K562 (cell line): Measurements from ENCODE around the gene SEMA3A. TPM values are rescaled to one million over a fixed set of nuclear protein-coding genes. Genes with fewer than 3 reads are reported as not detected.
A peak's percentile ranks its signal among the peaks of the same experiment; 100 is the strongest.

Experiments used
- ATAC-seq: fragments of 200-7000 bp; cut with Tn5 transposase; 3 replicates; pipeline ENCODE4 v1.9.1; 2020; ENCODE audit warnings: moderate library complexity
- BruUV-seq: library from RNA; stranded (reverse); fragments of 400-500 nt; replicated peaks from 2 replicates; lab custom pipeline; 2021; lab: Mats Ljungman, UMichigan
- CTCF ChIA-PET: fragments of 300-600 bp; formaldehyde crosslinking; extraction: SDS; loops from one replicate; lab custom pipeline; 2021; ENCODE audit warnings: low intra/inter-chr PET ratio; lab: Yijun Ruan, JAX
- POLR2A ChIA-PET: fragments of 300-600, 350-650 bp; sonication (Branson Sonifier 250); formaldehyde crosslinking; extraction: SDS; loops from one replicate; lab custom pipeline; 2021; ENCODE audit warnings: antibody characterized with exemption, inconsistent platforms; lab: Yijun Ruan, JAX
- DNase-seq, 4 experiments: peaks; one replicate each; pipeline versions ENCODE4 v3.0.0 to v3.0.0-alpha.2; 2011 to 2018; ENCODE audit warnings: low spot score in 3 of 4, mixed read lengths in 3 of 4; ENCODE audit errors: extremely low read depth in 1 of 4
- FAIRE-seq: peaks from 2 replicates; lab custom pipeline; 2011; peaks lifted over from hg19 to GRCh38; lab: Jason Lieb, UNC
- H2AFZ ChIP-seq: 2 replicates; pipeline ENCODE4 v1.6.0; 2011; ENCODE audit warnings: low read depth, low read length, control low read depth, inconsistent platforms
- H3K27ac ChIP-seq: fragments of 200-600 bp; 3 replicates; pipeline ENCODE4 v1.8.0; 2011; ENCODE audit warnings: low read depth, mild to moderate bottlenecking, control low read depth, inconsistent platforms, low read length, moderate library complexity, mixed read lengths; ENCODE audit errors: extremely low read depth
- H3K27me3 ChIP-seq, 2 experiments: fragments of 300-600 bp in 1 of 2; 2 replicates in 1 of 2; 3 replicates in 1 of 2; pipeline versions ENCODE4 v1.6.0 to v1.8.0; 2011; ENCODE audit warnings: inconsistent platforms in 2 of 2, low read length in 2 of 2, mild to moderate bottlenecking in 1 of 2, mixed read lengths in 1 of 2, moderate library complexity in 1 of 2; ENCODE audit not compliant: control insufficient read depth in 2 of 2, insufficient read depth in 2 of 2
- H3K36me3 ChIP-seq: fragments of 300-600 bp; 3 replicates; pipeline ENCODE4 v1.8.0; 2011; ENCODE audit warnings: mild to moderate bottlenecking, low read length, inconsistent platforms; ENCODE audit not compliant: control insufficient read depth, insufficient read depth
- H3K4me1 ChIP-seq, 2 experiments: fragments of 200-600 bp in 1 of 2; replicated peaks in 1 of 2; 2 replicates in 1 of 2; 3 replicates in 1 of 2; pipeline versions ENCODE4 v1.5.1 to v1.8.0; 2011; ENCODE audit warnings: inconsistent platforms in 2 of 2, low read length in 2 of 2, mild to moderate bottlenecking in 1 of 2, mixed read lengths in 1 of 2, moderate library complexity in 1 of 2; ENCODE audit not compliant: control insufficient read depth in 2 of 2, insufficient read depth in 2 of 2
- H3K4me2 ChIP-seq: 2 replicates; pipeline ENCODE4 v1.6.1; 2011; ENCODE audit warnings: low read length, control low read depth, inconsistent platforms, mixed read lengths; ENCODE audit not compliant: insufficient read depth
- H3K4me3 ChIP-seq: fragments of 200-600 bp; sonication (generic), shearing (Covaris generic); 2 replicates; pipeline ENCODE4 v1.5.1; 2016; ENCODE audit warnings: control low read depth, inconsistent platforms
- H3K79me2 ChIP-seq: fragments of 200-600 bp; 3 replicates; pipeline ENCODE4 v1.8.0; 2011; ENCODE audit warnings: low read length, inconsistent platforms; ENCODE audit not compliant: control insufficient read depth, insufficient read depth
- H3K9ac ChIP-seq, 2 experiments: 2 replicates each; pipeline versions ENCODE4 v1.6.0 to v1.6.1; 2011; ENCODE audit warnings: low read depth in 2 of 2, low read length in 2 of 2, control low read depth in 1 of 2, inconsistent platforms in 1 of 2, mild to moderate bottlenecking in 1 of 2, mixed read lengths in 1 of 2; ENCODE audit not compliant: insufficient read depth in 1 of 2
- H3K9me1 ChIP-seq: one replicate; pipeline ENCODE4 v1.6.0; 2011; ENCODE audit warnings: inconsistent platforms, mild to moderate bottlenecking, low read length, moderate library complexity; ENCODE audit not compliant: control insufficient read depth, insufficient read depth
- H3K9me3 ChIP-seq: replicated peaks from 2 replicates; pipeline ENCODE4 v1.5.1; 2011; ENCODE audit warnings: low read depth, low read length, inconsistent platforms; ENCODE audit not compliant: control insufficient read depth, insufficient read depth
- H4K20me1 ChIP-seq: replicated peaks from 2 replicates; pipeline ENCODE4 v1.6.1; 2011; ENCODE audit warnings: low read length, inconsistent platforms, mixed read lengths; ENCODE audit not compliant: control insufficient read depth, insufficient read depth
- BCOR ChIP-seq: fragments of 450-650 bp; IDR thresholded peaks from 2 replicates; pipeline ENCODE4 v1.6.1; 2016
- C11orf30 ChIP-seq: fragments of 450-650 bp; IDR thresholded peaks from 2 replicates; pipeline ENCODE4 v1.6.1; 2016; ENCODE audit warnings: low read depth, mild to moderate bottlenecking
- CC2D1A ChIP-seq: fragments of 450-650 bp; IDR thresholded peaks from 2 replicates; pipeline ENCODE4 v1.6.1; 2017; ENCODE audit warnings: mild to moderate bottlenecking
- ETV1 ChIP-seq: fragments of 450-650 bp; conservative IDR thresholded peaks from 2 replicates; pipeline ENCODE4 v1.6.1; 2016; ENCODE audit warnings: missing genetic modification characterization, control low read depth, low read depth, missing compliant biosample characterization
- MAFF ChIP-seq: IDR thresholded peaks from 2 replicates; pipeline ENCODE4 v1.6.1; 2012; ENCODE audit warnings: low read length, improper control_type of control experiment
- MAFG ChIP-seq: fragments of 450-650 bp; conservative IDR thresholded peaks from 2 replicates; pipeline ENCODE4 v1.6.1; 2016; ENCODE audit warnings: missing genetic modification characterization, missing compliant biosample characterization
- MAFK ChIP-seq: IDR thresholded peaks from 2 replicates; pipeline ENCODE4 v1.6.1; 2011; ENCODE audit warnings: low read length, improper control_type of control experiment
- MED1 ChIP-seq: sonication (generic); formaldehyde crosslinking; IDR thresholded peaks from 2 replicates; pipeline ENCODE4 v1.8.1; 2023; ENCODE audit warnings: missing genetic modification reagents, borderline replicate concordance
- NR3C1 ChIP-seq: sonication (generic); formaldehyde crosslinking; IDR thresholded peaks from 2 replicates; pipeline ENCODE4 v1.8.1; 2022; ENCODE audit warnings: missing genetic modification reagents
- POLR3G ChIP-seq: IDR thresholded peaks from 2 replicates; pipeline ENCODE4 v1.6.1; 2011; ENCODE audit not compliant: insufficient read length, insufficient replicate concordance; ENCODE audit errors: extremely low read depth
- SLC30A9 ChIP-seq: fragments of 250-450 bp; sonication (Bioruptor Pico); IDR thresholded peaks from 2 replicates; pipeline ENCODE4 v1.8.0; 2022; ENCODE audit warnings: mild to moderate bottlenecking, moderate library complexity
- SRSF9 ChIP-seq: fragments of 200-400 bp; formaldehyde crosslinking; IDR thresholded peaks from 2 replicates; pipeline ENCODE4 v1.6.1; 2017; ENCODE audit warnings: low read depth, low read length, borderline replicate concordance
- TCFL5 ChIP-seq: fragments of 250-450 bp; sonication (Bioruptor Pico); conservative IDR thresholded peaks from 2 replicates; pipeline ENCODE4 v1.6.1; 2021; ENCODE audit warnings: mild to moderate bottlenecking, moderate library complexity, matching md5 sums
- ZNF316 ChIP-seq: fragments of 450-650 bp; IDR thresholded peaks from 2 replicates; pipeline ENCODE4 v1.6.1; 2016
- ZZZ3 ChIP-seq: fragments of 450-650 bp; IDR thresholded peaks from 2 replicates; pipeline ENCODE4 v1.6.1; 2016; ENCODE audit warnings: antibody characterized with exemption, mild to moderate bottlenecking, moderate library complexity
- WGBS: fragments of 100-300 bp; shearing (Covaris generic); methylation state at CpG from one replicate; pipeline ENCODE4 v1.1.6; 2016; ENCODE audit warnings: low coverage, mixed read lengths; ENCODE audit not compliant: insufficient coverage; ENCODE audit errors: missing lambda C conversion rate; 5-methylcytosine and 5-hydroxymethylcytosine counted together
- in situ Hi-C: fragments of 300-500 bp; cut with MboI; formaldehyde crosslinking; loops from 4 replicates; pipeline ENCODE4 v1.15.0; 2018; ENCODE audit warnings: inconsistent platforms, mixed read lengths
- intact Hi-C: fragments of 100-400 bp; cut with micrococcal nuclease; formaldehyde crosslinking; loops from 2 replicates; pipeline ENCODE4 v1.14.2; 2022
- polyA plus RNA-seq, 8 experiments: library from polyadenylated mRNA; depleted of rRNA in 4 of 8; stranded (reverse) in 5 of 8; unstranded in 3 of 8; fragments of >200 nt; fragmentation: Nextera tagmentation in 2 of 8; fragmentation: Illumina TruSeq in 1 of 8; extraction: Ambion mirVana in 2 of 8; extraction: Trizol in 1 of 8; gene quantifications; 2 replicates each; pipeline versions ENCODE4 v1.2.1 to v1.2.3, GENCODE V29; 2011 to 2014; ENCODE audit warnings: inconsistent platforms in 1 of 8, missing spikeins in 1 of 8
- total RNA-seq, 7 experiments: library from RNA; depleted of rRNA in 6 of 7; stranded (reverse); fragments of >200 nt in 6 of 7; fragmentation: Illumina TruSeq in 2 of 7; extraction: Trizol in 2 of 7; gene quantifications; 2 replicates each; pipeline versions ENCODE4 v1.2.1 to v1.2.3, GENCODE V29; 2011 to 2021; ENCODE audit warnings: low replicate concordance in 1 of 7
- TF ChIP-seq, protein P1 (sequence below): sonication (generic); formaldehyde crosslinking; IDR thresholded peaks from 2 replicates; pipeline ENCODE4 v1.9.0; 2022; ENCODE audit warnings: mild to moderate bottlenecking, missing genetic modification reagents

SEMA3A gene
- total and polyA plus RNA-seq, 9 of the 15 experiments (the other 6 are each of a cell fraction or from before 2014, with no cell fraction given), result 0.36 to 3.0 (median 1.1) TPM

DNA sequence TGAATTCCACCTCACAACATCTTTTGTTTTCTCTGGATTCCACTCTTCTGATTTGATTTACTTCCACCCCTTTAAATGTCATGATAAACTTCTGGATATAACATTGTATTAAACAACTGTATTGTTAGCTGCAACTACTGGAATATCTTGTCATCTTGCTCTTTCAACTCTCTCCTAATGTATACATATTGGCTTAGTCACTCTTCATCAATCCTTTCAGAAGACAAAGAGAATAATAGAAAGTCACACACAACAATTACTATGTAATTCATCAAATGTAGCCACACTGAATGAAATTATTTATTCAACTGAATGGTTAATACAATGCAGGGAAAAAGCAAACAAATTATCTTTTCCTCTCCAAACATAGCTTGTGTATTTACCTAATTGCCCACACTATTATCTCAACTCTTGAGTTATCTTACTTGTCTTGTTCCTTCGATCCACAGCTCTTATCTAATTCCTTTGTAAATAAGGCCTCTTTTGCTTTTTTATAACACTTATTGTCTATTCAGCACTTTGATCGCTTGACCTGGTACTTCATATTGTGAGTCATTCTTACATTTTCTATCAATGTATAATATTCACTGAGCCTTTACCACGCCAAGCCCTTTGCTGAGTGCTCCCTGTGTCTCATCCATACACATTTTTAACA, 16.7 kb downstream of the SEMA3A start:
- Histone ChIP-seq H2AFZ (no peak overlapping the region), H3K9ac (no peak overlapping the region), H3K27ac (no peak overlapping the region), H3K4me1 (no peaks in the 10 kb centered on the region), H3K9me3 (no peaks in the 10 kb centered on the region; the same call in 1 of the 2 replicates), H4K20me1 (no peaks in the 10 kb centered on the region), H3K9me1 (no peaks in the 10 kb centered on the region), H3K27me3 (no peaks in the 10 kb centered on the region), H3K36me3 (no peaks in the 10 kb centered on the region), H3K4me3 (no peak overlapping the region)
- in situ Hi-C loops (no loop called here), intact Hi-C loops (no loop called here)
- 0% methylated on average over 3 of the region's 3 CpGs for WGBS
- no TSS peak for BruUV-seq
- CTCF ChIA-PET, result no interaction called here
- POLR2A ChIA-PET, result no interaction called here
- FAIRE-seq, result no peak
- TF ChIP-seq NR3C1 (no peak), C11orf30 (peak; percentile 60), ZZZ3 (no peak), MAFF (peak; percentile 53; the same call in 1 of the 2 replicates), ZNF316 (peak; percentile 78), SLC30A9 (CRISPR knock-in tag) (no peak), TCFL5 (no peak), SRSF9 (no peak), CC2D1A (no peak), MAFK (peak; percentile 56; the same call in 1 of the 2 replicates), BCOR (no peak), POLR3G (no peak), ETV1 (no peak), MAFG (peak; percentile 54; the same call in 1 of the 2 replicates), MED1 (CRISPR knock-in tag) (no peak)
- TF ChIP-seq, protein P1, sequence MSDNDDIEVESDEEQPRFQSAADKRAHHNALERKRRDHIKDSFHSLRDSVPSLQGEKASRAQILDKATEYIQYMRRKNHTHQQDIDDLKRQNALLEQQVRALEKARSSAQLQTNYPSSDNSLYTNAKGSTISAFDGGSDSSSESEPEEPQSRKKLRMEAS (CRISPR knock-in tag), result no peak
- TF ChIP-seq, all 486 proteins: peak for 5
- DNase-seq (no peak), ATAC-seq (no peak)
- no peak overlapping the region for H3K4me2 ChIP-seq
- no peaks in the 10 kb centered on the region for H3K79me2 ChIP-seq
